Inflammatory macrophage treated with lipopolysaccharide for 4 hours (primary cell): Measurements from ENCODE around the gene MITF.

Experiments used
- DNase-seq: peaks from one replicate; pipeline ENCODE4 v3.0.0-alpha.2; 2020

Gene MITF

GRCh38 chr3:69925506-69925905, 186.2 kb downstream of the MITF start:
- DNase-seq: no peak

- DNase-seq: no peak
These were observed 187.1 kb downstream of the MITF start for GRCh38 chr3:69926385-69926784.

- DNase-seq: no peak
These were observed 188.3 kb downstream of the MITF start for GRCh38 chr3:69927571-69927970.

- peak; percentile 11 for DNase-seq
These were observed 189.8 kb downstream of the MITF start for GRCh38 chr3:69929019-69929418.

GRCh38 chr3:69930564-69930963, 191.3 kb downstream of the MITF start:
- no peak for DNase-seq

GRCh38 chr3:69932087-69932486, 192.8 kb downstream of the MITF start:
- no peak for DNase-seq

- DNase-seq: no peak
These were observed 193.2 kb downstream of the MITF start for GRCh38 chr3:69932501-69932900.

GRCh38 chr3:69934398-69934797, 195.1 kb downstream of the MITF start:
- no peak for DNase-seq

- no peak for DNase-seq
These were observed 197.0 kb downstream of the MITF start for GRCh38 chr3:69936266-69936665.

- DNase-seq: no peak
These were observed 198.8 kb downstream of the MITF start for GRCh38 chr3:69938061-69938460.

GRCh38 chr3:69938931-69939330, 199.7 kb downstream of the MITF start:
- no peak for DNase-seq

GRCh38 chr3:69941037-69941436, 201.8 kb downstream of the MITF start:
- DNase-seq: peak; percentile 27

- DNase-seq: no peak
These were observed 202.3 kb downstream of the MITF start for GRCh38 chr3:69941439-69942176.

- DNase-seq: no peak
These were observed 205.7 kb downstream of the MITF start for GRCh38 chr3:69944931-69945493.

GRCh38 chr3:69948246-69948862, 209.1 kb downstream of the MITF start:
- peak; percentile 46 for DNase-seq

- no peak for DNase-seq
These were observed 212.4 kb downstream of the MITF start for GRCh38 chr3:69951616-69952015.

- DNase-seq: no peak
These were observed 220.3 kb downstream of the MITF start for GRCh38 chr3:69959581-69959980.

GRCh38 chr3:69961706-69962439, 222.6 kb downstream of the MITF start:
- peak; percentile 86 for DNase-seq

GRCh38 chr3:69963643-69964042, 224.4 kb downstream of the MITF start:
- DNase-seq: no peak

GRCh38 chr3:69967156-69967555, 227.9 kb downstream of the MITF start:
- no peak for DNase-seq

- peak; percentile 56 for DNase-seq
These were observed 231.6 kb downstream of the MITF start for GRCh38 chr3:69970827-69971226.

GRCh38 chr3:69972672-69973071, 233.4 kb downstream of the MITF start:
- no peak for DNase-seq

GRCh38 chr3:69976021-69976420, 236.8 kb downstream of the MITF start:
- DNase-seq: no peak
